Sigmoid colon (tissue), 4 donors: ENCODE measurements around the gene TIGIT.

Experiments used
- CTCF ChIP-seq, 4 experiments: fragments of 450-650 bp in 3 of 4; fragments of 200-600 bp in 1 of 4; IDR thresholded peaks; one replicate each; pipeline ENCODE4 v1.5.1; 2016 to 2019; ENCODE audit warnings: antibody characterized with exemption in 4 of 4, mild to moderate bottlenecking in 3 of 4, moderate library complexity in 2 of 4
- EP300 ChIP-seq, 4 donors: sonication (generic); formaldehyde crosslinking; IDR thresholded peaks; one replicate each; pipeline ENCODE4 v1.6.1; 2017; ENCODE audit warnings: antibody characterized with exemption in 4 of 4

GRCh38 chr3:114356525-114356924, 62.7 kb downstream of the TIGIT start:
- TF ChIP-seq CTCF (IDR thresholded peaks at IDR 0.05) (no peak), EP300 (IDR thresholded peaks at IDR 0.05) (no peak)
